ENCODE results near the gene C2CD2L.
"Not testable (repeated sequence)": the region's sequence is repeated elsewhere in the genome, so short reads cannot be mapped to it uniquely, and the experiment has no call there.

The C2CD2L gene

DNA sequence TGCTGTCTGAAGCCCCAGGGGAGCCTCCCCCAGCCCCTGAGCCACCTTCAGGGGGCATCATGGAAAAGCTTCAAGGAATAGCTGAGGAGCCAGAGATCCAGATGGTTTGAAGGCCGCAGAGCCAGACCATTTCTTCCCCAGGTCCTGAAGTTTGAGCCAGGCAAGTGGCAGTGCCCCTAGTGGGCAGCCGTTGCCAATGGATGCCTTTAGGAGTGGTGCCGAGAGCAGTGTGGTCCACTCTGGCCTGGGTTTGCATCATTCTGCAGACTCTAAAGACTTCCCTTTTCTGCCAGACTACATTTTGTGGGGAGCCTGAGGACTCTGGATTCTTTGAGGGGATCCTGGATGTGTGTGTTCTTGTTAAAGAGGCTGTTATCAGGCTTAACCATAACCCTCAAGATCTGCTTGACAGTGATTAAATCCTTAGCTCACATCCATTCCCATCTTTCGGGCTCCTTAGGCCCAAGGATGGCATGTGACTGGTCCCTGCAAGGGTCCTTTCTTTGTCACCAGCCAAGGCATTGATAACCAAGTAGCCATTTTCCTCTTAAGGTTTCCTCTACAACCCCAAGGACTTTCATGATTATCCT, 27.3 kb downstream of the C2CD2L start:
- no peak overlapping the region for H3K4me3 ChIP-seq (ENCODE audit: control insufficient read depth, low read depth, low read length)
- TF ChIP-seq, protein P1, sequence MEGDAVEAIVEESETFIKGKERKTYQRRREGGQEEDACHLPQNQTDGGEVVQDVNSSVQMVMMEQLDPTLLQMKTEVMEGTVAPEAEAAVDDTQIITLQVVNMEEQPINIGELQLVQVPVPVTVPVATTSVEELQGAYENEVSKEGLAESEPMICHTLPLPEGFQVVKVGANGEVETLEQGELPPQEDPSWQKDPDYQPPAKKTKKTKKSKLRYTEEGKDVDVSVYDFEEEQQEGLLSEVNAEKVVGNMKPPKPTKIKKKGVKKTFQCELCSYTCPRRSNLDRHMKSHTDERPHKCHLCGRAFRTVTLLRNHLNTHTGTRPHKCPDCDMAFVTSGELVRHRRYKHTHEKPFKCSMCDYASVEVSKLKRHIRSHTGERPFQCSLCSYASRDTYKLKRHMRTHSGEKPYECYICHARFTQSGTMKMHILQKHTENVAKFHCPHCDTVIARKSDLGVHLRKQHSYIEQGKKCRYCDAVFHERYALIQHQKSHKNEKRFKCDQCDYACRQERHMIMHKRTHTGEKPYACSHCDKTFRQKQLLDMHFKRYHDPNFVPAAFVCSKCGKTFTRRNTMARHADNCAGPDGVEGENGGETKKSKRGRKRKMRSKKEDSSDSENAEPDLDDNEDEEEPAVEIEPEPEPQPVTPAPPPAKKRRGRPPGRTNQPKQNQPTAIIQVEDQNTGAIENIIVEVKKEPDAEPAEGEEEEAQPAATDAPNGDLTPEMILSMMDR (IDR thresholded peaks at IDR 0.05; ENCODE audit: control insufficient read depth, insufficient read depth, low read depth, low read length, missing control alignments), result peak; percentile 63
- no peak for DNase-seq (ENCODE audit: low read depth)

DNA sequence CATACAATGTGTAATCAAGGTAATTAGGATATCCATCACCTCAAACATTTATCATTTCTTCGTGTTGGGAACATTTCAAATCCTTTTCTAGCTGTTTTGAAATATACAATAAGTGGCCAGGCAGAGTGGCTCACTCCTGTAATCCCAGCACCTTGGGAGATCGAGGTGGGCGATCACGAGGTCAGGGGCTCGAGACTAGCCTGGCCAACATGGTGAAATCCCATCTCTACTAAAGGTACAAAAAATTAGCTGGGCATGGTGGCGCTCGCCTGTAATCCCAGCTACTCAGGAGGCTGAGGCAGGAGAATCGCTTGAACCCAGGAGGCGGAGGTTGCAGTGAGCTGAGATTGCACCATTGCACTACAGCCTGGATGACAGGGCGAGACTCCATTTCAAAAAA, 32.1 kb downstream of the C2CD2L start:
- not testable (repeated sequence) for H3K4me3 ChIP-seq (ENCODE audit: control insufficient read depth, low read depth, low read length); DNase-seq (ENCODE audit: low read depth)

DNA sequence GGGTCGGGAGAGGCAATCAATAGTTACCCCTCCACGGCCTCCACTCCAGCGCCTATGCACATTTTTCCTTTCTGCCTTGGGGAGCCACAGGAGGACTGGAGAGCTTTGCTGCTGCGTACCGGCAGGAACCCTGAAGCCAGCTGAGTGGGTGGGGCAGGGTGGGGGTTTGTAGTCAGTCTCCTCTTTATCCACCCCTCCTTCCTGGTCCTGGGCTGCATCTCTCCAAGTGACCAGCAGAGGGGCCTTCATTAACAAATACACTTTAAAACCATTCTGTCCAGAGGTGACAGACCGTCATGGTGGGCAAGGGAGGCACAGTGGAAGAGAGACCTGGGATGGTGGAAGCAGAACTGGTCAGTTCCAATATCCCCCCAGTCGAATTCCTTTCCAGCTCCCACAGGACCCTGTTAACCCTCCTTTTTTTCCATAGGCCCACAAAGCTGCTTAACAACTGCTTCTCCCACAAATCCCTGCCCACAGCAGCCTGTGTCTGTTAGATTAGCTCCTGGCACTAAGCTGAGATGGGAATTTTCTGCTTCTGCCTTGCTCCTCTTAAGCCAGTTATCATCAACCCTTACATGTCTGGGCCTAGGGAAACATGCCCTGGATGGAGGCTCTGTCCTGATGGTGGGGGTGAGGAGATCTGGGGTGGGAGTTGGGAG, 37.8 kb downstream of the C2CD2L start:
- no peak for DNase-seq (ENCODE audit: low read depth)
- H3K4me3 ChIP-seq (ENCODE audit: control insufficient read depth, low read depth, low read length), result no peak overlapping the region
- TF ChIP-seq, protein P1 (IDR thresholded peaks at IDR 0.05; ENCODE audit: control insufficient read depth, insufficient read depth, low read depth, low read length, missing control alignments), result peak; percentile 64

DNA sequence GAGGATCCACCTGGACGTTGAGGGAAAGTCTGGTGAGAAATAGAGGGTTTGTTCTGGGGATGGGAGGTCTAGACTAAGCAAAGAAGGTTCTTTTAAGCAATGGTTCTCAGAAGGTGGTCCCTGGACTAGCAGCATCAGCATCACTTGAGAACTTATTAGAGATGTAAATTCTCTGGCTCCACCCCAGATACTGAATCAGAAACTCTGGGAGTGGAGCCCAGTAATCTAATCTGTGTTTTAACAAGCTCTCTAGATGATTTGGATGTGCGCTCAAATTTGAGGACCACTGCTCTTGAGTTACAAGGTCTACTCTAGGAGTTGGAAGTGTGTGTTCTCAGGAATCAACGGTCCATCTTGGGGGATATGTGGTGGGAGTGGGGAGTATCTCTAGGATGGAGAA, 38.4 kb downstream of the C2CD2L start:
- DNase-seq (ENCODE audit: low read depth), result no peak
- H3K4me3 ChIP-seq (ENCODE audit: control insufficient read depth, low read depth, low read length), result no peak overlapping the region
- TF ChIP-seq, protein P1 (IDR thresholded peaks at IDR 0.05; ENCODE audit: control insufficient read depth, insufficient read depth, low read depth, low read length, missing control alignments), result no peak

DNA sequence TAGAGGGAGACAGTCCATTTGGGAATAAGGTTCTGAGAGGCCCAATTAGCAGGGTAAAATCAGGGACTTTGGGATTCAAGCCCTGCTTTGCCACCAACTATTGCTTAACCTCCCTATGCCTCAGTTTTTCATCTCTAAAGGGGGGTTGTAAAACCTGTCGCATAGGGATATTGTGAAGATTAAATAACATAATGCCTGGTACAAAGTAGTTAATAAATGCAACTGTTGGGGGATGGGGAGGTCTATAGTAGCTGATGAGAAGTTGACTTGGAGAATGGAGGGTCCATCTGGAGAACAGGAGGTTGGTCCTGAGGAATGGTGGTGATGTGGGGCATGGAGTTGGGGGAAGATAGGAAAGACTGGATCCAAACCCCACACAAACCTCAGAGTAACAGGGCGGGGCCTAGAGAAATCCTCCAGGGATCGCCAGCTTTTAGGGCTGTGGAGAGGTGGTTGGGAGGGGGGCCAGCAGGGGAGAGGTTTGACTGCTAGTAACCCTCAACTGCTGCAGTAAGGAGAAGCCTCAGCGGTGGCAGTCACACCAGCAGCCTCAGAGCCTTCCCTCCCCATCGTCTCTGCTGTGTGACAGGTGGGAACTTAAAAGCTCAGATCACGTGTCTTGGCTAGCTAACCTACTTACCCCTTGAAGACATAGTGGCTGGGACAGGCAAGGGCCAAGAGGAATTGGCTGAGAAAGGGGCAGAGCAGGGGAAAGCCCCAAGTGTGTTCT, 40.6 kb downstream of the C2CD2L start:
- TF ChIP-seq, protein P1 (IDR thresholded peaks at IDR 0.05; ENCODE audit: control insufficient read depth, insufficient read depth, low read depth, low read length, missing control alignments), result no peak
- H3K4me3 ChIP-seq (ENCODE audit: control insufficient read depth, low read depth, low read length), result no peak overlapping the region
- DNase-seq (ENCODE audit: low read depth), result no peak

DNA sequence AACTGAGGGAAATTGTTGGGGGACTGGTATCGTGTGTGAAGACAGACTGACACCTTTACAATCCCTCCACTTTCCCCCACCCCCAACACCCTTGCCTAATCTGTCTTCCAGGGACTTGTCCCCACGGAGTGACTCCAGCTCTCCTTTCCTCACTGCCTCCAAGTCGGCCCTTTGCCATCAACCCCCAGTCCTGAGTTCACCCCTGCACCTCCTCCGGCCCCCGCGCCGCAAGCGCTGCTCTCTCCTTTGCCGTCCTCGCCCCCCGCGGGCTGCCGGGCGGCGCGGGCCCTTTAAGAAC, 41.5 kb downstream of the C2CD2L start:
- peak overlapping the region; percentile 51 for H3K4me3 ChIP-seq (ENCODE audit: control insufficient read depth, low read depth, low read length)
- no peak for DNase-seq (ENCODE audit: low read depth)
- TF ChIP-seq, protein P1 (IDR thresholded peaks at IDR 0.05; ENCODE audit: control insufficient read depth, insufficient read depth, low read depth, low read length, missing control alignments), result no peak
